Umbilical cord (tissue), 2 donors: ENCODE measurements around the gene ZMYM4. TPM values are rescaled to one million over a fixed set of nuclear protein-coding genes. Genes with fewer than 3 reads are reported as not detected.

ENCODE experiments used
- DNase-seq: peaks from one replicate; pipeline ENCODE4 v3.0.0-alpha.2; 2015; ENCODE audit warnings: low spot score
- total RNA-seq: library from RNA; depleted of rRNA; stranded (reverse); fragments of >200 nt; gene quantifications from one replicate; pipeline ENCODE4 v1.2.3, GENCODE V29; 2014; ENCODE audit warnings: low replicate concordance; ENCODE audit not compliant: insufficient read depth

Gene ZMYM4
- total RNA-seq, 1 donor from 2014 or later, result 134 TPM

DNA sequence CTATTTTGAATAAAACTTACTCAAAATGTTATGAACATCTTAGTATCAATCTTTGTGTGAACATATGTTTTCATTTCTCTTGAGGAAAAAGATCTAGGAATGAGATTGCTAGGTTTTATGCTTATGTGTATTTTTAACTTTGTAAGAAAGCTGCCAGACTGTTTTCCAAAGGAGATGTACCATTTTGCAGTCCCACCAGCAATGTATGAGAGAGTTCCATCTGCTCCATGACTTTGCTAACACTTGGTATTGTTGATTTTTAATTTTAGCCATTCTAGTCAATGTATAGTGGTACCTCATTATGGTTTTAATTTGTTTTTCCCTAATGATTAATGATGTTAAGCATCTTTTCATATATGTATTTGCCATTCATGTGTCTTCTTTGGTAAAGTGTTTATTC lies 132.5 kb downstream of the ZMYM4 start:
- no peak for DNase-seq

DNA sequence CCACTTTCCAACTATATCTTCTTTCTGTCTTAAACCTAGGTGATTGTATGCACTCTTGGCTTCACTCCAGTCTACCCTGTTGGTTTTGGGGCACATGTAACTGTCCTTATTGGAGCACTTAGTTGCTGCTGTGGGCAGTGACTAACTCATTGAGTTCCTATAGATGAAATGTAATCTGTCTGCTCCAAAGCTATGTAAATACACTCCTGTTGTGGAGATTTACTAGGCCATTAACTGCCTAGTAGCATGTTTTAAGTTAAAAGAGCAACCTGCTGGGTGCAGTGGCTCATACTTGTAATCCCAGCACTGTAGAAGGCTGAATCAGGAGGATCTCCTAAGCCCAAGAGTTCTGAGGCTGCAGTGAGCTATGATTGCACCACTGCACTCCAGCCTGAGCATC lies 137.6 kb downstream of the ZMYM4 start:
- no peak for DNase-seq

DNA sequence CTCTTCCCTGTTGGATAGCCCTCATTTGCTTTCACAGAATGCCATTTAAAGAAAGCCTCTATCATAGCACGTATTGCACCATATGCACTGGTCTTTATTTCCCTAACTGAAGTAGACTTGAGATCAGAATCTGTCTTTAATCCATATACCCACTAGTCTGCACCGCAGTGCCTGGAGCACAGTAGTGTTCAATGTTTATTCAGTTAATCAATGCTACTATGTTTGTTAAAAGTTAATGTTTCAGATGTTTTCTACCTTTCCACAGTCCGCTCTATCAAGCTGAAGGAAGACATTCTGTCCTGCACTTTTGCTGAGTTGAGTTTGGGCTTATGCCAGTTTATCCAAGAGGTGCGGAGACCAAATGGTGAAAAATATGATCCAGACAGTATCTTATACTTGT lies 139.2 kb downstream of the ZMYM4 start:
- DNase-seq, result no peak

DNA sequence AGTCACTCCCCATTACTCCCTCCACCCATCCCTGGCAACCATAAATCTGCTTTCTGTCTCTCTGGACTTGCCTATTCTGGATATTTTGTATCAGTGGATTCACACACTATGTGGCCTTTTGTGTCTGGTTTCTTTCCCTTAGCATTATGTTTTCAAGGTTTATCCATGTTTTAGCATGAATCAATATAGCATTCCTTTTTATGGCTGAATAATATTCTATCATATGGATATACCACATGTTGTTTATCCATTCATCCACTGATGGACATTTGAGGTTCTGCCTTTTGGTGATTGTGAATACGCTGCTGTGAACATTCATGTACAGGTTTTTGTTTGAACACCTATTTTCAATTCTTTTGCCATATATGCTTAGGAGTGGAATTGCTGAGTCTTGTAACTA lies 140.4 kb downstream of the ZMYM4 start:
- DNase-seq, result no peak

DNA sequence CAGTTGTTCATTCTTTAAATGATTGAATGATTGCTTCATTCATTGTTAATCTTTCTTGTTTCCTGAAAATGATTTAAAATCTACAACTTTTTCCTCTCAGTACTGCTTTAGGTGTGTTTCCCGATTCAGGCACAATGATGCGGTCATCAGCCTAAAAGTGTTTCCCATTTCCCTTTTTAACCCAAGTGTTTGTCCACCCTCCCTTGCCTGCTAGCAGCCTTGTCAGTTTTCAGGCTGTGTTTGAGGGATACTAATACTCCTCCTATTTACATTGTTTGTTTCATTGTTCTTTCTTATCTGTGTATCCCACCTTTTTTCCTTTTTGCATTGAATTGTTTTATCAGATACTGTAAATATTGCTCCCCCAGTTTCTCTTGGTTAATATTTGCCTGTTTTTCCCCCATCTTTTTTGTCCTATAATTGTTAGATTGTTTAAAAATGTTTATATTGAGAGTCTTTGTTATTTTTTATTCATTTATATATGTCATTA lies 157.6 kb downstream of the ZMYM4 start:
- no peak for DNase-seq

DNA sequence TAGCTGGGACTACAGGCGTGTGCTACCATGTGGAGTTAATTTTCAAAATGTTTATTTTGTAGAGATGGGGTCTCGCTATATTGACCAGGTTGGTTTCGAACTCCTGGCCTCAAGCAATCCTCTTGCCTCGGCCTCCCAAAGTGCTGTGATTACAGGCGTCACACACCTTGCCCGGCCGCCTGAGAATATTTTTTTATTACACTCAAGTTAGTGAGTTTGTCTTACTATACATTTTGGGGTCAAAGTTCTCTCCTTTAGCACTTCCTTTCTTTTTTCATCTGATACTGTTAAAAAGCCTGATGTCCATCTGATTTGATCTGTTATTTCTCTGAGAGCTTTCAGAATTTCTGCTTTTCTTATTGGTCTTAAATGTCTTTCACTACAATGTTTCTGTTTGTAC lies 159.9 kb downstream of the ZMYM4 start:
- DNase-seq, result no peak

DNA sequence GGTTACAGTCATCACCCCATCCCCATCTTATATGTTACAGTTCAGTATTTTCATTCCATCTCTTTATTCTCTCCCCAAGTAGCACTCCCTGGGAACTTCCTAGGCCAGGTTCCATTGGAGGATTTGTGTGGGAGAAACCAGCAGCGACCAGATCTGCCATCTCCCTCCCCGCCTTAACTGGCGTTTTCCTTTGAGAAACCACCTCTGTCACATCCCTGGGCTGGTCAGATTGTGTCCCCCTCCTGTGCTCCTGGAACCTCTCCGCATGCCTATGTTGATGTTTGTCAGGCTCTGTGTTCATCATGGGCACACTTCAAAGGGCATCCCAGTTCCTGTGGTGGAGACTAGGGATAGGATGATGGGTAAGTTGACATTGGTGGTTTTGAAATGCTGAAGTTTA lies 162.3 kb downstream of the ZMYM4 start:
- DNase-seq, result no peak

DNA sequence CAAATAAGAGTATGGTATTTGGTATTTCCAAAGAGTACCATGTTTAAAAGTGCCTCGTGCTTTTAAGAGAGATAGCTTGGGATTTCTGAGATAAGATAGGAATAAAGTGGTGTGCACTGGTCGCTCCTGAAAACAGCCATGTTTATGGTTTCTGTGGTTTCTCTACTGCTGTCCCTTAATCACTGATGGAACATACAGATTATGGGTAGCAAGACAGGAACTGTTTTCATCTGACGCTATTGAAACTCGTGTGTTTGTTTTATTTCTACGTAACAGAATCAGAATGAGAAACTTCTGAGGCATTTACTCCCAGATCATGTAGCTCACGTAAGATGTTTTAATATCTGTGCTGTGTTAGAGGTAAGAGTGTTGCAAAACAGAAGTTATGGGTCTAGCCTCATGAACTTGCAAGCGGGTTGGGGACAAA lies 162.7 kb downstream of the ZMYM4 start:
- DNase-seq, result peak; percentile 30

DNA sequence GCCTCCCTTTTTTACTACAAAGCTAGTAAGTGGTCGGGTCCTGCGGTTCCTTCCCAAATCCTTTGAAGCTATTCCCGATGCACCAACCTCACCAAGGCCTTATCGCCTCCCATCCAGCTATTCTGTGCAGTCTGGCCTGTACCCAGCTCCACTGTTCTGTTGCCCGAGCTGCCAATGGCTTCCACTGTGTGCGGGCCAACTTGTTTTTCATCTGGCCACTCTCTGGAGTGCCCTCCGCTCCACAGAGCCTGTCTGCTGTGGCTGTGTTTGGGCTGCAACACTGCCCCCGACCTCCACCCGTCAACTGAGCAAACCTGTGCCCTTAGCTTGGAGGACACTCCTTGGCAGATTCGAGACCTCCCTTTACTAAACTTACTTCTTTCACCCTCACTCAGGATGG lies 163.7 kb downstream of the ZMYM4 start:
- DNase-seq, result no peak

DNA sequence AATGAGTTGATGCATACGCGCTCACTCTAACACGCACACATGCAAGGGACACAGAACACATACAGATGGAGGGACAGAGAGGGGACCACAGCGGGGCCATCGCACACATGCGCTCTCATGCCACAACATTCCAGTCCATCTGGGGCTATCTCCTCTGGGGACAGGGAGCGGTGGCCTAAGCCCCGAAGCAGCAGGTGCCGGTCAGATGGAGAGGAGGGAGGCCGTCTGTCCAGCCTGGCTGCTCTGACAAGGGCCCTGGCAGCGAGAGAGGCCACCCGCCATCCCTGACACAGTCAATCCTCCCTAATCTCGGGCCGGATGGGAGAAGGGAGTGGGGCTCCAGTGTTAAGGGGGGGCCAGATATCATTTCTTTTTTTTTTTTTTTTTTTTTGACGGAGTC lies 165.2 kb downstream of the ZMYM4 start:
- no peak for DNase-seq

DNA sequence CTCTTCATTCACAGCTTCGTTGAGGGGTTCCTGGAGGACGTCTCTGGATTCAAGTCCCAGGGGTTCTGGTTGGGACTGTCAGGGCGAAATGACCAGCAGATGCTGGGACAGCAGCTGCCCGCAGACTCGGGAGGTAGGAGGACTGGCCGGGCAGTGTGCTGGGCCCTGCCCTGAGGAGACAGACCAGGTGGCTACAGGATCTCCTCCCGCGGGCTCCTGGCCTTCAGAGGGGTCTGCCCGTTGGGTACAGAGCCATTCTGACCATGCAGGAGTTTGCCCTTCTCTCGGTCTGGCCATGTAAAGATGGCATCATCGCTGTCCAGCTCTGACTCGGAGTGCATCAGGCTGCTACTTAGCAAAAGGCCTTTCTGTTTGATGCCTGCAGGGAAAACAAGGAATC lies 166.2 kb downstream of the ZMYM4 start:
- no peak for DNase-seq

DNA sequence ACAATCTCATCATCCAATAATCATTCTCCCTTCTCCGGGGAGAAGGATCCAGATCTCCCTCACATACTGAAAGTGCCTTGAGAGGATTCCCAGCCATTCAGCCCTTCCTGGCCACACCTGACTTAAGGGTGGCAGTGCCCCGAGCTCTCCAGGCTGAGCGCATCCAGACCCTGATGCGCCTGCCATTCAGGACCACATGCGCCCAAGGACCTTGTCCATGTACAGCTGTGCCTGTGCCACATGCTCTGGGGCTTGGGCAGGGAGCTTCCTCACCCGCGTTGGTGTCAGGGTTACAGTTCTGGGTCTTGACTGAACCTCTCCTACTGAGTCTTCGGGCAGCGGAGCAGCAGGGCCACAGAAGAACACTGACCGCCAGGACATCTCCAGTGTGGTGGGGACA lies 167.6 kb downstream of the ZMYM4 start:
- no peak for DNase-seq

DNA sequence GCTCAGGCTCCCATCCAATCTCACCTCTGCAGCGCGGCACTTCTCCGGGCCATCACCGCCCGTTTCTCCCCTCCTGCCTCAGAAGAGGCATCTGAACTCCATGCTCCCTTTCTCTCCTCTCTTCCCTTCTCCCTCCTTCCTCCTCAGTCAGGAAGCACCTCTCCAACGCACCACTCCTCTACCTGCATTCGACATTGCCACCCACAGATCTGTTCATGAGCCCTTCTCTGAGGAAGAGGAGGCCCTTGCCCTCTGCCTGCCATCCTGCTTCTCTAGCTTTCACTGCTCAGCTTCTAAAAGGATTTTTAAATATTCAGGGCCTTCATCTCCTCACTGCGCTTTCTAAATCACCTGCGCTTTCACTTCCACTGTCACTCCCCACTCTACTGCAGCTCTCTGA lies 168.7 kb downstream of the ZMYM4 start:
- DNase-seq, result no peak

DNA sequence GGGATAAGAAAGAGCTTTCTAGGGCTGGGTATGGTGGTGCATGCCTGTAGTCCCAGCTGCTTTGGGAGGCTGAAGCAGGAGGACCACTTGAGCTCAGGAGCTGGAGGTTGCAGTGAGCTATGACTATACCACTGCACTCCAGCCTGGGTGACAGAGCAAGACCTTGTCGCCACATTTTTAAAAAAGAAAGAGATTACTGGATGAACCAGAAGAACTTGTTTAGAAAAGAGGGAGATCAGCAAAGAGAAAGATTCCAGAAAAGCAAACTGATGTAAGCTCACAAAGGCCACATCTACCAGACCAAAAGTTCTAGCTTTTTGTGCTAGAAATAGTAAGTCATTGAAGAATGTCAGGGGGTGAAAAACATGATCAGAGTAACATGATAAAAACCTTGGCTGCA lies 171.1 kb downstream of the ZMYM4 start:
- DNase-seq, result no peak

DNA sequence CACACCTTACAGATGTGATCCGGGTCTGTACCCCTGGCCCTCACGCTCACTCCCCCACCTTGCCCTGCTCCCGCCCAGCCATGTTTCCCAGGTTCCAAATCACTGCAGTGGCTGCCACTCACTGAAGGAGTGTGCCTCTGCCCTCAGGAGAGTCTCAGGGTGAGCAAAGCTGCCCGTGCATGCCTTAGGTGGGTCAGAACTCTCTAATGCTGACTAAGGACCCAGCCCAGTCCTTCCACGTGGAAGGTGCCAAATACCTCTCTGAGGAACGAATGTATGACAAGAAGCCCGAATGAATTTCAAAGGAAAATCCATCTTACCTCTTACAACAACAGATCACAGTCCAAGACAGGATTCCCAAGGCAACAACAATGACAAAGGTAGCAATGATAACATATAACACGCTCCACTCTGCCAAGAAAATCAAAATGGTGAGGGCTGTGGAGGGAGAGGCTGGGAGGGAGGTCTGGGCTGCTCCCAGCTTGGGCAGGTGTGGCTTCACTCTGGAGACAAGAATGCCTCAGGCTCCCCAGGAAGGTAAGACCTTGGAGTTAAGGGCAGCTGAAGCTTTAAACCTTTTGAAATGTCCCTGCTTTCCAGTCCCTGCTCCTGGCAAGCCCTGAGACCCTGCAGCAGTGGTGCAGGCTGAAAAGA lies 173.5 kb downstream of the ZMYM4 start:
- DNase-seq, result no peak

DNA sequence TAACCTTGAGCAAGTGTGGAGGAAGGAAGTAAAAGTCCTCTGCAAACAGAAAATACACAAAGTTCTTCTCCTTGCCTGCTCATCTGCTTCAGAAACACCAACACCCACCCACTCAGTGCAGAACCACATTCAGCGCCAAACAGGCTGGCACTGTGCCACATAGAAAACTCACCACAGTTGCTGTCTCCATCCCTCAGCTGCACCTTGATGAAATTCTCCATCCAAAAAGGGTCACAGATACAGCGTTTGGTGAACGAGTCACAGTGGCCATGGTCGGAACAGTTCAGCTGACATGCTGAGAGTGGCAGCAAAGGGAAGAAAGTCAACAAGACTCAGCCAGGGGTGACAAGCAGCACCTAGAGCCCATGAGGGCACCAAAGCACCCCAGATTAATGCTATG lies 174.2 kb downstream of the ZMYM4 start:
- DNase-seq, result no peak

DNA sequence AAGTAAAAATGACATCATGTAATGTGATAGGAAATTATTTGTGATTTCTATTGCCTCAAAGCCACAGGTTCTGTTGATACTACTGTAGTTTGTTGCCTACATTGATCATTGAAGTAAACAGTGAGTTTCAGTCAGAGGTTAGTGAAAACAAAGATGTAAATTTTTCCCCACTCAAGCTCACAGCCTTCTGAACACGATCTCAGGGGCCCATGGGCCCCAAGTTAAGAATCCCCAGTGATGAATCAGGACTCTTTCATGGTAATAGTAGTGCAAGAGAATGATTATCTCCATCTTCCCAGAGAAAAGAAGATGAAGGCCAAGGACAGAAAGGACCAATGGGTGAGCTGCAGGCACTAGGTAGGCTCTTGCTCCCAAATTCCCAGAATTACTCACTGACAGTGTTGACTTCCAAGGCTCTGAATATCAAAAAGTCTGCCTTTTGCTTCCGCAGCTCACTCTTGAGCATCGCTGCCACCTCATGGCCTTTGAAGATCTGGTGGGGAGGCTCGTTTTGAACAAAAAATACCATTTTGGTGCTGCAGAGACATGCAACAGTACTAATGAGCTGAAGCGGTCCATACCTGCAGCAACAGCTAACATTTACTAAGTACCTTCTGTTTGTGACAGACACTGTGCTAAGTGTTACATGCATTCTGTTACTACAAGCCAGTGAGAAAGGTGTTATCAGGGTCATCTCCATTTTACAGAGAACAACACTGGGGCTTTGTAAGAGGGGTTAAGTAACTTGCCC lies 175.4 kb downstream of the ZMYM4 start:
- DNase-seq, result no peak

DNA sequence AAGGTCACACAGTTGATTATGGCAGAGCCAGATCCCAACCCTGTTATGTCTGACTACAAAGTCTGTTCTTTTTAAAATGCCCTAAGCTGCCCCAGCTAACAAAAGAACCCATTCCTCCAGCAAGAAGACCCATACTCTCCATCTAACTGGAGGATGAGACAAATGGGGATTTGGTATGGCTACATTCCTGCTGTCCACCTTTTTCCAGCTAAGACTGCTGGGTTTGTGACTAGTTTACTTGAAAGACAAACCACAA lies 175.9 kb downstream of the ZMYM4 start:
- DNase-seq, result no peak

DNA sequence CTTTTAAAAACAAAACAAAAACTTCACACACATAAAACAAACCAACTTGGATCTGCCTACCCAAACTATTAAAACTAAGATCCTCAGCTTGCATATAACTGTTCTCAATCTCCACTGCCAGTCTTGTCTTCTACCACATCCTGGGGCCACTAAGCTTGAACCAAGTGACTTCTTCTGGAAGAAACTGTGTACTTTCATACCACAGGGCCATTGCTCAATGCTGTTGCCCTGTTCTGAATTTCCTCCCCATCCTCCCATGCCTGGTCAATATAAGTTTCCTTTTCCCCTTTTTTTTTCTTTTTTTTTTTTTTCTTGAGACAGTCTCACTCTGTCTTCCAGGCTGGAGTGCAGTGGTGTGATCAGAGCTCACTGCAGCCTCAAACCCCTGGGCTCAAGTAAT lies 178.8 kb downstream of the ZMYM4 start:
- DNase-seq, result no peak

DNA sequence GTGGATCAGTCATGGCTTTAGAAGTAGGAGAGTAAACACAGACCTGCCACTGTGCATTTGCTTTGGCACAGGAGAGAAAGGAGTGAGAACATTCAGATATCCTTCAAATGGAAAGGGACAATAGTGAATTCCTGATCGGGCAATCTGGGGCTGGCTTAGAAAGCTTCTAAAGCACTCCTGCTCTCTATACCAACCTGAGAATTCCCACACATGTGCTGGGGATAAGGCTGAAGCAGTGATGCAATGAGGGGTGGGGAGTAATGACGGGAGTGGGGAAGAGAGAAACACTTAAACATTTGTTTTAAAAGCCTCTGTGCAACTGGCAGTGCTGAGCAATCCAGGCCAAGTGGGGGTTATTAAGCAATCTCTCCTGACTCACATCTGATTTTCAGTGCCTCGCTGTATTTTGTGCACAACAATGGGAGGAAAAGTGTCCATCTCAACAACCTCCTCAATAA lies 179.9 kb downstream of the ZMYM4 start:
- DNase-seq, result peak; percentile 87

DNA sequence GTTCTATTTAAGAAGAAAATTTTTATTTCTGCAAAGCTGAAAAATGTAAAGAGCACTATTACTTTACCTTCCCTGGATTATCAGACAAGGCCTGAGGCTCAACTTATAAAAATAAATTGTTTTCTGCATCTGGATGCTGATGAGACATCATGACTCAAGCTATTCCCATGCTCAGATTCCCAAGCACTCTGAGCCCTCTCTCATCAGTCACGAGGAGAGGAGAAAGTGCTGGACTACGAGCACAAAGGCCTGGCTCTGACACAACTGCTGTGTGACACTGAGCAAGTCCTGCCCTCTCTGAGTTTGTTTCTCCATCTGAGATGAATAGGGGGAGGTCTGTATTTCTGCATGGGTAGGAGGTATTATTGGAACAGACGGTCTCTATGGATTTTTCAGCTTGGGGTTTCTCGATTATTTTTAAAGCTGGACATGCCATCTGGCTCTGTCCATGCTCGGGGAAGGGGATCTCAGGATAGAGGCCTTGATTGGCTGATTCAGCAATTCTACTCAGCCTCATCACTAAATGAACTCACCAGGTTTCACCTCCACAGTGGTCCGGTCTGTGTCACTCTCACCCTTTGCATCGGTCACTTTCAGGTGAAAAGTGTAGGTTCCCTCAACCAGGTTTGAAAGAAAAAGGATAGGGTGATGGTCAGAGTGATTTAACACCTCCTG lies 181.0 kb downstream of the ZMYM4 start:
- DNase-seq, result peak; percentile 57

DNA sequence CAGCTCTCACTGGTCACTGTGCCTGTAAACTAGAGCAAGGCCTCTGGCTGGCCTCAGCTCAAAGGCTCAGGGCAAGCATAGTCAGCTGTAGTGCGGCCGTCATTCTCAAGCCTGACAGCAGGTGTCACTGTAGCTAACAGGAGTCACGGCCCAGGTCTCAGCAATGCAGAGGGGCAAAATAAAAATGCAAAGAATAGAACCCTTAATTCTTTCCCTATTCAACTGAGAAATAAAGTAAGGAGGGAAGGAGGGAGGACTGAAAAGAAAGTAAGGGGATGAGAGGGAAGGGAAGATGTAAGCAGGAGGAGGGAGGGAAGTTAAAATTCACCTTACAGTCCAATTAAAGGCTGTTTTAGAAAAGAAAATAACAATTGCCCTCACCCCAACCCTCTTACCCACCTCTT lies 182.6 kb downstream of the ZMYM4 start:
- DNase-seq, result peak; percentile 83
